ENCODE results near the gene PLEKHA4. TPM values are rescaled to one million over a fixed set of nuclear protein-coding genes. Genes with fewer than 3 reads are reported as not detected.
A peak's percentile ranks its signal among the peaks of the same experiment; 100 is the strongest.

The PLEKHA4 gene
- total and polyA plus RNA-seq, 2 of the 13 experiments (the other 11 are each of a cell fraction or from before 2014, with no cell fraction given): 4.8 to 6.0 TPM

DNA sequence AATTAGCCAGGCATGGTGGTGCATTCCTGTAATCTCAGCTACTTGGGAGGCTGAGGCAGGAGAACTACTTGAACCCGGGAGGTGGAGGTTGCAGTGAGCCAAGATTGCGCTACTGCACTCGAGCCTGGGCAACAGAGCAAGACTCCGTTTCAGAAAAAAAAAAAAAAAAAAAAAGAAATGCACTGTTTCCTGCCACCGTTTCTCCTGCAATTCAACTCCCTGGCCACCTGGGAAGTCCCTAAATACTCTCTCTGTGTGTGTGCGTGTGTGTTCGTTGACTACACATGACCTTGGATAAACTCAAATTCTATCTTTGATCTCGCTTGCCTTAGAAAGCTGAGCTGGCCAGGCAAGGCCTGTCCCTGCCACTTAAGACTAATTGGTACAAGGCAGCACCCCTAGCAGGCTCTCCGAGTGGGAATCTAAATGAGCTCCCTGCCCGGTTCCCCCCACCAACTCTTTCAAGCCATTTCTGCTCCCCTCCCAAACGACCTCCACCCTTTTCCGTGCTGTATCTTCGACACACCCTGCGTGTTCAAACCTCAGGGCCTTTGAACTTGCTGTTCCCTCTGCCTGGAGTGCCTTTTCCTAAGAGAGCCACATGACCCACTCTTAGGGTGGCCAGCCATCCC, 52.4 kb downstream of the PLEKHA4 start (continued):
- no peak for TF ChIP-seq ZFAT (CRISPR knock-in tag; conservative IDR thresholded peaks at IDR 0.05)
- no peak for TF ChIP-seq NFAT5 (CRISPR knock-in tag; IDR thresholded peaks at IDR 0.05)
- peak; percentile 59; the same call in 1 of the 2 replicates for TF ChIP-seq ARID3A (IDR thresholded peaks at IDR 0.05; ENCODE audit: low read depth, low read length)
- no peak for TF ChIP-seq ZNF747 (CRISPR knock-in tag; IDR thresholded peaks at IDR 0.05; ENCODE audit: borderline replicate concordance)
- no peak for TF ChIP-seq CREM (IDR thresholded peaks at IDR 0.05)
- TF ChIP-seq CREM (CRISPR knock-in tag; IDR thresholded peaks at IDR 0.05): no peak
- TF ChIP-seq NFE2L2 (IDR thresholded peaks at IDR 0.05; ENCODE audit: low read length): no peak
- no peak for TF ChIP-seq ZNF160 (CRISPR knock-in tag; IDR thresholded peaks at IDR 0.05)
- TF ChIP-seq CAMTA2 (CRISPR knock-in tag; IDR thresholded peaks at IDR 0.05; ENCODE audit: borderline replicate concordance): no peak
- TF ChIP-seq, protein P1, sequence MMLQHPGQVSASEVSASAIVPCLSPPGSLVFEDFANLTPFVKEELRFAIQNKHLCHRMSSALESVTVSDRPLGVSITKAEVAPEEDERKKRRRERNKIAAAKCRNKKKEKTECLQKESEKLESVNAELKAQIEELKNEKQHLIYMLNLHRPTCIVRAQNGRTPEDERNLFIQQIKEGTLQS (CRISPR knock-in tag; IDR thresholded peaks at IDR 0.05): no peak
- TF ChIP-seq ZNF383 (CRISPR knock-in tag; IDR thresholded peaks at IDR 0.05; ENCODE audit: borderline replicate concordance): no peak
- TF ChIP-seq THAP11 (CRISPR knock-in tag; IDR thresholded peaks at IDR 0.05): peak; percentile 46; the same call in 1 of the 2 replicates
- no peak for TF ChIP-seq STAT5B (CRISPR knock-in tag; IDR thresholded peaks at IDR 0.05)
- TF ChIP-seq, protein P2, sequence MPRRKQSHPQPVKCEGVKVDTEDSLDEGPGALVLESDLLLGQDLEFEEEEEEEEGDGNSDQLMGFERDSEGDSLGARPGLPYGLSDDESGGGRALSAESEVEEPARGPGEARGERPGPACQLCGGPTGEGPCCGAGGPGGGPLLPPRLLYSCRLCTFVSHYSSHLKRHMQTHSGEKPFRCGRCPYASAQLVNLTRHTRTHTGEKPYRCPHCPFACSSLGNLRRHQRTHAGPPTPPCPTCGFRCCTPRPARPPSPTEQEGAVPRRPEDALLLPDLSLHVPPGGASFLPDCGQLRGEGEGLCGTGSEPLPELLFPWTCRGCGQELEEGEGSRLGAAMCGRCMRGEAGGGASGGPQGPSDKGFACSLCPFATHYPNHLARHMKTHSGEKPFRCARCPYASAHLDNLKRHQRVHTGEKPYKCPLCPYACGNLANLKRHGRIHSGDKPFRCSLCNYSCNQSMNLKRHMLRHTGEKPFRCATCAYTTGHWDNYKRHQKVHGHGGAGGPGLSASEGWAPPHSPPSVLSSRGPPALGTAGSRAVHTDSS (CRISPR knock-in tag; conservative IDR thresholded peaks at IDR 0.05): no peak
- TF ChIP-seq, protein P3, sequence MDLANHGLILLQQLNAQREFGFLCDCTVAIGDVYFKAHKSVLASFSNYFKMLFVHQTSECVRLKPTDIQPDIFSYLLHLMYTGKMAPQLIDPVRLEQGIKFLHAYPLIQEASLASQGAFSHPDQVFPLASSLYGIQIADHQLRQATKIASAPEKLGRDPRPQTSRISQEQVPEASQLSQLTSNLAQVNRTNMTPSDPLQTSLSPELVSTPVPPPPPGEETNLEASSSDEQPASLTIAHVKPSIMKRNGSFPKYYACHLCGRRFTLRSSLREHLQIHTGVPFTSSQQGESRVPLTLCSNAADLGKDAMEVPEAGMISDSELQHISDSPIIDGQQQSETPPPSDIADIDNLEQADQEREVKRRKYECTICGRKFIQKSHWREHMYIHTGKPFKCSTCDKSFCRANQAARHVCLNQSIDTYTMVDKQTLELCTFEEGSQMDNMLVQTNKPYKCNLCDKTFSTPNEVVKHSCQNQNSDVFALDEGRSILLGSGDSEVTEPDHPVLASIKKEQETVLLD (CRISPR knock-in tag; IDR thresholded peaks at IDR 0.05; ENCODE audit: low read depth): no peak
